8988T (cell line): Measurements from ENCODE around the gene PEX6.
A peak's percentile ranks its signal among the peaks of the same experiment; 100 is the strongest.
"Not testable (repeated sequence)": the region's sequence is repeated elsewhere in the genome, so short reads cannot be mapped to it uniquely, and the experiment has no call there.

Experiments
- DNase-seq: peaks from one replicate; pipeline ENCODE4 v3.0.0; 2011

PEX6 gene

GRCh38 chr6:42963179-42963854 lies 15.7 kb downstream of the PEX6 start:
- DNase-seq: no peak

- no peak for DNase-seq
Measured at GRCh38 chr6:42962502-42963178, 16.3 kb downstream of the PEX6 start.

DNA sequence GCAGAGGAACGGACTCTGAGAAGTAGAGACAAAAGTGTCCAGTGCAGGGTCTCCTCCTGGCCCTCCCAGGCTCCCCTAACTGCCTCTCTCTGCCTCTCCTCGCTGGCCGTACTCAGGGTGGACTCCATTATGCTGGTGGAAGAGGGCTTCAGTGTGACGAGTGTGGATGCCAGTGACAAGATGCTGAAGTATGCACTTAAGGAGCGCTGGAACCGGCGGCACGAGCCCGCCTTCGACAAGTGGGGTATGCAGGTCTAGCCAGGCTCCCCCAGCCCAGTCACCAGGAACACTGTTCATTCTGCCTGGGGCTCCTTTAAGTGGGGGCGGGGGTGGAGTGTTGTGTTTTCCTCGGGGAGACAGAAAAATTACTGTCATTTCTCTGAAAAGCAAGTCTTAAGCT lies 16.9 kb downstream of the PEX6 start:
- no peak for DNase-seq

DNA sequence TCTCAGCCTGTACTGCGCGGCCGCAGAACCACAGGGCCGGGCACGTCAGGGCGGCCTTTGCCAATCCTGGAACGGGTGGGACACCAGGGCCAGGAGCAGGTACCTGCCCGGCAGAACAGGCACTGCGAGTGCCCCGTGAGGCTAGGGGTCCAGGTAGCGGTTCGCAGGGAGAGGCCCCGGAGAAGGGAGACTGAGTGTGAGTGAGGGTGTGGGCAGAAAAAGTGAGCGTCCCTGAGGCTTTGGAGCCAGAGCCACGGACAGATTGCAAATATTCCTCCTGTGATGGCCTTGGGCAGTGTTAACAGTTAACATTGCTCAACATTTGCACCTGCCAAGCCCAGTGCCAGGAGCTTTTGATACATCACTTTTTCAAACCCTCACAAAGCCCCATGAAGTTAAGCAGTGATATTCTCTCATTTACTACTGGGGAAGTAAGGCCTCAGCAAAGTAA lies 17.9 kb downstream of the PEX6 start:
- DNase-seq: no peak

GRCh38 chr6:42960243-42961019 lies 18.6 kb downstream of the PEX6 start, which contains the start of gene GNMT:
Gene GNMT, plus strand, starts transcription at chr6:42960754. Its CDS starts 14 bp downstream, at chr6:42960768.
- DNase-seq: peak; percentile 55

DNA sequence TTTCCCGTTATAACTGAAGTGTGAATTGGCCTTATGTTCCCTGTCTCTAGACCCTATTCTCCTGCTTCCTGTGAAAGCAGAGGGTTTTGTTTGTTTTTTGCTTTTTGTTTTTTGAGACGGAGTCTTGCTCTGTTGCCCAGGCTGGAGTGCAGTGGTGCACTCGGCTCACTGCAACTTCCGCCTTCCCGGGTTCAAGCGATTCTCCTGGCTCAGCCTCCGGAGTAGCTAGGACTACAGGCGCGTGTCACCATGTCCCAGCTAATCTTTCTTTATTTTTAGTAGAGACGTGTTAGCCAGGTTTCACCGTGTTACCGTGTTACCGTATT lies 19.1 kb downstream of the PEX6 start:
- peak; percentile 10 for DNase-seq

- no peak for DNase-seq
Measured at GRCh38 chr6:42958125-42958524, 20.9 kb downstream of the PEX6 start.

DNA sequence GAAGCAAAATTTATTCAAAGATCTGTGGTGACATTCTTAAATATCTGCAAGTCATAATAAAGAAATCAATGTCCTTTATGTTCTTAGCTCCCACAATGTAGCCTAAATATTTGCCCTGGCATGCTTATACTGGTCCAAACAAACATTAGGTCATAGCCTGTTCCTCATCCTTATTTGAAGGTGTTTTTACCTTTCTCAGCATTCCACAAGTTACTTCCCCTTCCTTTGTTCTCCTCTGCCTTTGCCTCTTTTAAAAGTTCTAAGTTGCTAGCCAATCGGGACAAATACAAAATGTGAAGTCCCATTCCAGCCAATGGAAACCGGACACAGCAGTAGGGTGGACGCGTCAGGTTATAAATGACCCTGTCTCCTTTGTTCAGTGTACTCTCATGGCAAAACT lies 24.6 kb downstream of the PEX6 start:
- DNase-seq: not testable (repeated sequence)

DNA sequence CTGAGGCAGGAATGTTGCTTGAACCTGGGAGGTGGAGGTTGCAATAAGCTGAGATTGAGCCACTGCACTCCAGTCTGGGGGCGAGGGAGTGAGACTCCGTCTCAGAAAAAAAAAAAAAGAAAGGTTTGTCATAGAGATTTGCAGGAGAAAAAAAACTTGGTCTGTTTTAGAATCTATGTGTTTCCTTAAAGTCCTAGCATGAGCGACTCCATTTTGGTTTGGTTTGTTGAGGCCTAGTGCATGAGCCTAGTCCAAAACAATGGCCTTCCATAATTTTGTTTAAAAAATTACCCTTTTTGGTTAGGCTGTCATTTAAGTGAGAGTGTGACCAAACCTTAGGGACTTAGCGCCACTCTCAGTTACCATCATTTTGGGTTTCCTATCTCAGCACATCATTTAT lies 26.6 kb downstream of the PEX6 start:
- no peak for DNase-seq

DNA sequence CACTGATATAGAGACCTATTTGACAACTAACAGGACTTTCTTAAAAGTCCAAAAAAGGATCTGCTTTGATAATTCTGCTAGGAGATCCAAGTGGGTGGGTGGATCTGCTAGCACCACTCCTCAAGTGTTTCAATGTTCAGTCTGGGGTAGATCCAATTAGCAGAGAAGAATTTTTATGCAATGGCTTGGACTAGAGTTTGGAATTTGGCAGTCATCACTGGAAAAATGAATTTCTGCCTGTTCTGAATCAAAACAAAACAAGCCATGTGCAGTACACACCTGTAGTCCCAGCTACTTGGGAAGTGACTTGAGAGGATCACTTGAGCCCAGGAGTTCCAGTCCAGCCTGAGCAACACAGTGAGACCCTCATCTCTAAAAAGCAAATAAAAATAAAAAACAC lies 31.0 kb downstream of the PEX6 start:
- no peak for DNase-seq

GRCh38 chr6:42942444-42942843 lies 36.5 kb downstream of the PEX6 start:
- DNase-seq: no peak

- DNase-seq: not testable (repeated sequence)
Measured at GRCh38 chr6:42941356-42941755, 37.6 kb downstream of the PEX6 start.

- no peak for DNase-seq
Measured at GRCh38 chr6:42940493-42941045, 38.4 kb downstream of the PEX6 start.

DNA sequence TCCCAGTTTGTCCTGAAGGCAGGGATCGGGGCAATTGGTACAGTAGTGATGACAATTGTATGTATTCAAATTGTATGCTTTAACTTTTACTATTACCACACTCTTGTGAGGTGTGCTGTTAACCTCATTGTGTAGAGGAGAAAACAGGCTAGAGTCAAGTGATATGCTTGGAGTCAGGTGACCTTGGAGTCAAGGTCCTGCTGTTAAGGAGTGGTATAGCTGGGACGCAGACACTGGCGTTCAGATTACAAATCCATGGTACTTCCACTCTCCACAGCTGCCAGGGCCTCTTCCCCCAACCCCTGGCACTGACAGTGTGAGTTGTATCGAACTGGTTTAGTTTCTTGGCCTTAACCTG lies 39.2 kb downstream of the PEX6 start:
- DNase-seq: no peak

DNA sequence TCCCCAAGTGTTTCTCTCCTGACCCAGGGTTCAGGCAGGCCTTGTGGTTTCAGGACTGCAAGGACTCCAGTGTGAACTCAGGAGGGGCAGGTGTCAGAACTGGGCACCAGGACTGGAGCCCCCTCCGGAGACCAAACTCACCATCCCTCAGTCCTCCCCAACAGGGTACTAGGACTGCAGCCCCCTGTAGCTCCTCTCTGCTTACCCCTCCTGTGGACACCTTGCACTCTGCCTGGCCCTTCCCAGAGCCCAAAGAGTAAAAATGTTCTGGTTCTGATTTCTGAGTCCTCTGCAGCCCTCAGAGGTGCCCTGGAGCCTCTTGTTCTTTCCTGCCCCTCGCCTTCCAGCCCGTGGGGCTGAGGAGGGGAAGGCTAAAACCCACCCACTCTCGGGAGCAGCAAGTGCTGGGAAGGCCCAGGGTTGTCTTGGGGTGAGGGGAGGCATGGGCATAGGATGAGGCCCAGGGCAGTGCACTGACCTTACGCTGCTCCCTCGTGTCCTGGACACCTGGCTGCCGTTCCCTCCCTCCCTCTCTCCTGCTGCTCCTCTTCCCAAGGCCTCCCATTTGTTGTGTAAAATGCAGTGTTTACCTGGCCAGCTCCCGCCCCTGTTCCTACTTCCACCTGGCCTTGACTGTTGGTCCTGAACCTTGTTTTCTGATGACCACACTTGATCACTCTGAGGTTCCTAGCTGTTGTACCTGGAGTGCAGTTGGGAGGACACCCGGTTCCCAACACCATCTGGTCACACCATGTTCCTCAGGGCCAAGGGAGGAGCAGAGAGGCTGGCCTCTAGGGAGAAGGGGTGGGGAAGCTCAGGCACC lies 39.8 kb downstream of the PEX6 start:
- DNase-seq: no peak

GRCh38 chr6:42938428-42938796 lies 40.6 kb downstream of the PEX6 start:
- DNase-seq: no peak

GRCh38 chr6:42937548-42938427 lies 41.2 kb downstream of the PEX6 start:
- DNase-seq: no peak

DNA sequence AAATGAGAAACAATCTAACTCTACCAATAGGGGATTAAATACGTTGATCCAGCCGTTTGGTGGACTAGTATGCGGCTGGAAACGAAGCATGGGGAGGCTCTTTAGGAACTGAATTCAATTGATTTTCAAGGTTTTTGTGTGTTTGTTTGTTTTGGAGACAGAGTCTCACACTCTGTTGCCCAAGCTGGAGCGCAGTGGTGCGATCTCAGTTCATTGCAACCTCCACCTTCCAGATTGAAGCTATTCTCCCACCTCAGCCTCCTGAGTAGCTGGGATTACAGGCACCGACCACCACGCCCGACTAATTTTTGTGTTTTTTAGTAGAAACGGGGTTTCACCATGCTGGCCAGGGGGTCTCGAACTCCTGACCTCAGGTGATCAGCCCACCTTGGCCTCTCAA lies 42.6 kb downstream of the PEX6 start:
- no peak for DNase-seq

GRCh38 chr6:42935322-42935721 lies 43.7 kb downstream of the PEX6 start:
- DNase-seq: no peak

- DNase-seq: no peak
Measured at GRCh38 chr6:42933205-42933604, 45.8 kb downstream of the PEX6 start.

- DNase-seq: no peak
Measured at GRCh38 chr6:42932412-42932811, 46.6 kb downstream of the PEX6 start.

- DNase-seq: no peak
Measured at GRCh38 chr6:42929821-42930360, 49.1 kb downstream of the PEX6 start.
